ENCODE data around the gene ZNF530.

DNA sequence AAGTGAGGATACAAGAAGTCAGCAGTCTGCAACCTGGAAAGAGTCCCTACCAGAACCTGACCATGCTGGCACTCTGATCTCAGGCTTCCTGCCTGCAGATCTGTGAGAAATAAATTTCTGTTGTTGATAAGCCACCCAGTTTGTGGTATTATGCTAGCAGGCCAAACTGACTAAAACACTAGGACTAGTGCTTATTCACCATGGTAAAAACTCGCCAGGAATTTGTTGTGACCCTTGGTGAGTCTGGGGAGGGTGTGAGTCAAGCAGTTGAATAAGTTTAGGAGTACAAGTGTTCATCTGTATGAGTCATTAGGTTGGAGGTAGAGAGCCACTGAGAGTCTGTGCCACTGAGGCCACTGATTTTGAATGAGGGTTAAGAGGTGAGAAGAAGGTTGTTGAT is 12.2 kb upstream of the ZNF530 start:
- TF ChIP-seq, protein P1, sequence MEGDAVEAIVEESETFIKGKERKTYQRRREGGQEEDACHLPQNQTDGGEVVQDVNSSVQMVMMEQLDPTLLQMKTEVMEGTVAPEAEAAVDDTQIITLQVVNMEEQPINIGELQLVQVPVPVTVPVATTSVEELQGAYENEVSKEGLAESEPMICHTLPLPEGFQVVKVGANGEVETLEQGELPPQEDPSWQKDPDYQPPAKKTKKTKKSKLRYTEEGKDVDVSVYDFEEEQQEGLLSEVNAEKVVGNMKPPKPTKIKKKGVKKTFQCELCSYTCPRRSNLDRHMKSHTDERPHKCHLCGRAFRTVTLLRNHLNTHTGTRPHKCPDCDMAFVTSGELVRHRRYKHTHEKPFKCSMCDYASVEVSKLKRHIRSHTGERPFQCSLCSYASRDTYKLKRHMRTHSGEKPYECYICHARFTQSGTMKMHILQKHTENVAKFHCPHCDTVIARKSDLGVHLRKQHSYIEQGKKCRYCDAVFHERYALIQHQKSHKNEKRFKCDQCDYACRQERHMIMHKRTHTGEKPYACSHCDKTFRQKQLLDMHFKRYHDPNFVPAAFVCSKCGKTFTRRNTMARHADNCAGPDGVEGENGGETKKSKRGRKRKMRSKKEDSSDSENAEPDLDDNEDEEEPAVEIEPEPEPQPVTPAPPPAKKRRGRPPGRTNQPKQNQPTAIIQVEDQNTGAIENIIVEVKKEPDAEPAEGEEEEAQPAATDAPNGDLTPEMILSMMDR (IDR thresholded peaks at IDR 0.05; ENCODE audit: low read depth, low read length, poor library complexity, severe bottlenecking) = no peak
- TF ChIP-seq EZH2phosphoT487 (IDR thresholded peaks at IDR 0.05; ENCODE audit: borderline replicate concordance, low read length) = no peak

All from DOHH2 (cell line).